Esophagus squamous epithelium (tissue), 4 donors: ENCODE data around the gene TBCD.

ENCODE experiments used
- POLR2A ChIP-seq, 4 donors: fragments of 450-650 bp; IDR thresholded peaks; one replicate each; pipeline ENCODE4 v1.6.1; 2017; ENCODE audit warnings: antibody characterized with exemption in 4 of 4, mild to moderate bottlenecking in 4 of 4, moderate library complexity in 3 of 4
- TF ChIP-seq, protein P1 (sequence below), 6 experiments: fragments of 450-650 bp in 4 of 6; fragments of 200-600 bp in 2 of 6; sonication (generic) in 2 of 6; IDR thresholded peaks; one replicate each; pipeline ENCODE4 v1.5.1; 2016 to 2019; ENCODE audit warnings: antibody characterized with exemption in 6 of 6, mild to moderate bottlenecking in 4 of 6, moderate library complexity in 4 of 6

DNA sequence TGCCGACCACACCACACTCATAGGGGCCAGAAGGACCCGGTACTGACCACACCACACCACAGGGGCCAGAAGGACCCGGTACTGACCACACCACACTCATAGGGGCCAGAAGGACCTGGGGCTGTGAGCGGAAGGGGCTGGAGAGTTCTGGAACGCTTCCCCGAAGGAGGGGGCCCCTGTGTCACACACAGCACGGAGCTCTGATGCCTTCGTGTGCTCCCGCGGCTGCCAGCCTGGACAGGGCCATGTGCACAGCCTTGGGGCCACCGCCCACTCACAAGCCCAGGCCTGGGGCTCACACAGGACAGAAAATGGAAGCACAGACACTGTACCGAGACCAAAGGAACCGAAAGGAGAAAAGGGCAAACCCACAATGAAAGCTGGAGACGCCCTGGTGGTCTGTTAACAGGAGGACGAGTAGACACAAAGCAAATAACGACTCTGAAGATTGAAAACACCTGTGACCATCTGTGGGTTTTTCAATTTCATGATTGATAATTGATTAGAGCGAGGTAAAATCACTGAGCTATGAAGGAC lies 221.0 kb downstream of the TBCD start:
- TF ChIP-seq, protein P1, sequence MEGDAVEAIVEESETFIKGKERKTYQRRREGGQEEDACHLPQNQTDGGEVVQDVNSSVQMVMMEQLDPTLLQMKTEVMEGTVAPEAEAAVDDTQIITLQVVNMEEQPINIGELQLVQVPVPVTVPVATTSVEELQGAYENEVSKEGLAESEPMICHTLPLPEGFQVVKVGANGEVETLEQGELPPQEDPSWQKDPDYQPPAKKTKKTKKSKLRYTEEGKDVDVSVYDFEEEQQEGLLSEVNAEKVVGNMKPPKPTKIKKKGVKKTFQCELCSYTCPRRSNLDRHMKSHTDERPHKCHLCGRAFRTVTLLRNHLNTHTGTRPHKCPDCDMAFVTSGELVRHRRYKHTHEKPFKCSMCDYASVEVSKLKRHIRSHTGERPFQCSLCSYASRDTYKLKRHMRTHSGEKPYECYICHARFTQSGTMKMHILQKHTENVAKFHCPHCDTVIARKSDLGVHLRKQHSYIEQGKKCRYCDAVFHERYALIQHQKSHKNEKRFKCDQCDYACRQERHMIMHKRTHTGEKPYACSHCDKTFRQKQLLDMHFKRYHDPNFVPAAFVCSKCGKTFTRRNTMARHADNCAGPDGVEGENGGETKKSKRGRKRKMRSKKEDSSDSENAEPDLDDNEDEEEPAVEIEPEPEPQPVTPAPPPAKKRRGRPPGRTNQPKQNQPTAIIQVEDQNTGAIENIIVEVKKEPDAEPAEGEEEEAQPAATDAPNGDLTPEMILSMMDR (IDR thresholded peaks at IDR 0.05), result no peak
- no peak for TF ChIP-seq POLR2A (IDR thresholded peaks at IDR 0.05)
